Gastrocnemius medialis (tissue), 4 donors: ENCODE data around the gene CCT8L2.
"Not testable (repeated sequence)": the region's sequence is repeated elsewhere in the genome, so short reads cannot be mapped to it uniquely, and the experiment has no call there.

Experiments
- CTCF ChIP-seq, 5 experiments: fragments of 450-650 bp in 3 of 5; fragments of 200-600 bp in 2 of 5; sonication (generic) in 2 of 5; IDR thresholded peaks in 4 of 5; conservative IDR thresholded peaks in 1 of 5; 1 replicate in 4 of 5; 2 replicates in 1 of 5; pipeline ENCODE4 v1.5.1; 2016 to 2019; ENCODE audit warnings: antibody characterized with exemption in 5 of 5, mild to moderate bottlenecking in 3 of 5, moderate library complexity in 3 of 5
- POLR2A ChIP-seq, 2 donors: fragments of 450-650 bp; IDR thresholded peaks; one replicate each; pipeline ENCODE4 v1.6.1; 2017; ENCODE audit warnings: antibody characterized with exemption in 2 of 2, mild to moderate bottlenecking in 2 of 2, moderate library complexity in 2 of 2

- TF ChIP-seq CTCF (IDR thresholded peaks at IDR 0.05 in 4 of 5, conservative IDR thresholded peaks at IDR 0.05 in 1 of 5); POLR2A (IDR thresholded peaks at IDR 0.05): not testable (repeated sequence)
Measured at GRCh38 chr22:16565585-16566420, 26.8 kb downstream of the CCT8L2 start.
